ENCODE measurements around the gene FUT7.

GRCh38 chr9:137009938-137010732 lies 21.8 kb downstream of the FUT7 start:
- TF ChIP-seq, protein P1, sequence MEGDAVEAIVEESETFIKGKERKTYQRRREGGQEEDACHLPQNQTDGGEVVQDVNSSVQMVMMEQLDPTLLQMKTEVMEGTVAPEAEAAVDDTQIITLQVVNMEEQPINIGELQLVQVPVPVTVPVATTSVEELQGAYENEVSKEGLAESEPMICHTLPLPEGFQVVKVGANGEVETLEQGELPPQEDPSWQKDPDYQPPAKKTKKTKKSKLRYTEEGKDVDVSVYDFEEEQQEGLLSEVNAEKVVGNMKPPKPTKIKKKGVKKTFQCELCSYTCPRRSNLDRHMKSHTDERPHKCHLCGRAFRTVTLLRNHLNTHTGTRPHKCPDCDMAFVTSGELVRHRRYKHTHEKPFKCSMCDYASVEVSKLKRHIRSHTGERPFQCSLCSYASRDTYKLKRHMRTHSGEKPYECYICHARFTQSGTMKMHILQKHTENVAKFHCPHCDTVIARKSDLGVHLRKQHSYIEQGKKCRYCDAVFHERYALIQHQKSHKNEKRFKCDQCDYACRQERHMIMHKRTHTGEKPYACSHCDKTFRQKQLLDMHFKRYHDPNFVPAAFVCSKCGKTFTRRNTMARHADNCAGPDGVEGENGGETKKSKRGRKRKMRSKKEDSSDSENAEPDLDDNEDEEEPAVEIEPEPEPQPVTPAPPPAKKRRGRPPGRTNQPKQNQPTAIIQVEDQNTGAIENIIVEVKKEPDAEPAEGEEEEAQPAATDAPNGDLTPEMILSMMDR (IDR thresholded peaks at IDR 0.05), result no peak
- no peak for TF ChIP-seq POLR2A (IDR thresholded peaks at IDR 0.05)
